Ishikawa (cell line): ENCODE data around the gene CELF2.

ENCODE experiments used
- CEBPB ChIP-seq: IDR thresholded peaks from 2 replicates; pipeline ENCODE4 v1.6.1; 2012
- CREB1 ChIP-seq: IDR thresholded peaks from 2 replicates; pipeline ENCODE4 v1.6.1; 2012; ENCODE audit warnings: low read depth
- EGR1 ChIP-seq: IDR thresholded peaks from 2 replicates; pipeline ENCODE4 v1.6.1; 2012
- EP300 ChIP-seq: IDR thresholded peaks from 2 replicates; pipeline ENCODE4 v1.6.1; 2012; ENCODE audit warnings: borderline replicate concordance
- FOXM1 ChIP-seq: IDR thresholded peaks from 2 replicates; pipeline ENCODE4 v1.6.1; 2012; ENCODE audit warnings: low read depth, borderline replicate concordance
- NFIC ChIP-seq: IDR thresholded peaks from 2 replicates; pipeline ENCODE4 v1.6.1; 2012
- RAD21 ChIP-seq: IDR thresholded peaks from 2 replicates; pipeline ENCODE4 v1.6.1; 2012; ENCODE audit warnings: low read depth
- TAF1 ChIP-seq: IDR thresholded peaks from 2 replicates; pipeline ENCODE4 v1.6.1; 2012; ENCODE audit warnings: low read depth, mild to moderate bottlenecking
- TCF12 ChIP-seq: IDR thresholded peaks from 2 replicates; pipeline ENCODE4 v1.6.1; 2012; ENCODE audit warnings: low read depth
- TEAD4 ChIP-seq: IDR thresholded peaks from 2 replicates; pipeline ENCODE4 v1.6.1; 2012
- YY1 ChIP-seq: IDR thresholded peaks from 2 replicates; pipeline ENCODE4 v1.6.1; 2012; ENCODE audit warnings: low read depth
- ZBTB7A ChIP-seq: IDR thresholded peaks from 2 replicates; pipeline ENCODE4 v1.6.1; 2012; ENCODE audit warnings: low read depth
- TF ChIP-seq, protein P1 (sequence below): IDR thresholded peaks from 2 replicates; pipeline ENCODE4 v1.6.1; 2012
- TF ChIP-seq, protein P2 (sequence below): IDR thresholded peaks from 2 replicates; pipeline ENCODE4 v1.6.1; 2012
- TF ChIP-seq, protein P3 (sequence below): IDR thresholded peaks from 2 replicates; pipeline ENCODE4 v1.6.1; 2012; ENCODE audit warnings: low read depth, mild to moderate bottlenecking

CELF2 gene

DNA sequence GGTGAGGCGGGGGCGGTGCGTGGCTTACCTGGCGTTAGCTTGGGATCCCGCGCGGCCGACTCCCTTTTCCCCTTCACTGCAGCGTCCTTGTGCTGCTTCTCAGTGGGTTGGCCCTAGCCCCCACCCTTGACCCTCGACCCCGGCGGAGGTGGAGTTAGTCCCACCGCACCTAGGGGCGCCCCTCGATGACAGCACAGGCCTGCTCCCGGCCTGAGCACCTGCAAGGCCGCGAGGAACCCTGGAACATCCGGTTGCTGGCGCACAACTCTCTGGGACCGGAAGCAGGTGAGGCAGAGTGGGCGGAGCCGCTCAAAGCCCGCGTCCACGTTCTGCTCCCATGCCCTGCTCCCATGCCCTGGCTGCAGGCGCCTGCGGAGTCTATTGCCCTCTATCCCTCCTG, 326.9 kb downstream of the CELF2 start:
- TF ChIP-seq TEAD4: no peak
- TF ChIP-seq NFIC: no peak
- TF ChIP-seq CEBPB: no peak
- no peak for TF ChIP-seq CREB1
- TF ChIP-seq RAD21: no peak
- TF ChIP-seq FOXM1: no peak
- no peak for TF ChIP-seq TCF12
- TF ChIP-seq, protein P1, sequence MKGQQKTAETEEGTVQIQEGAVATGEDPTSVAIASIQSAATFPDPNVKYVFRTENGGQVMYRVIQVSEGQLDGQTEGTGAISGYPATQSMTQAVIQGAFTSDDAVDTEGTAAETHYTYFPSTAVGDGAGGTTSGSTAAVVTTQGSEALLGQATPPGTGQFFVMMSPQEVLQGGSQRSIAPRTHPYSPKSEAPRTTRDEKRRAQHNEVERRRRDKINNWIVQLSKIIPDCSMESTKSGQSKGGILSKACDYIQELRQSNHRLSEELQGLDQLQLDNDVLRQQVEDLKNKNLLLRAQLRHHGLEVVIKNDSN: no peak
- TF ChIP-seq YY1: no peak

DNA sequence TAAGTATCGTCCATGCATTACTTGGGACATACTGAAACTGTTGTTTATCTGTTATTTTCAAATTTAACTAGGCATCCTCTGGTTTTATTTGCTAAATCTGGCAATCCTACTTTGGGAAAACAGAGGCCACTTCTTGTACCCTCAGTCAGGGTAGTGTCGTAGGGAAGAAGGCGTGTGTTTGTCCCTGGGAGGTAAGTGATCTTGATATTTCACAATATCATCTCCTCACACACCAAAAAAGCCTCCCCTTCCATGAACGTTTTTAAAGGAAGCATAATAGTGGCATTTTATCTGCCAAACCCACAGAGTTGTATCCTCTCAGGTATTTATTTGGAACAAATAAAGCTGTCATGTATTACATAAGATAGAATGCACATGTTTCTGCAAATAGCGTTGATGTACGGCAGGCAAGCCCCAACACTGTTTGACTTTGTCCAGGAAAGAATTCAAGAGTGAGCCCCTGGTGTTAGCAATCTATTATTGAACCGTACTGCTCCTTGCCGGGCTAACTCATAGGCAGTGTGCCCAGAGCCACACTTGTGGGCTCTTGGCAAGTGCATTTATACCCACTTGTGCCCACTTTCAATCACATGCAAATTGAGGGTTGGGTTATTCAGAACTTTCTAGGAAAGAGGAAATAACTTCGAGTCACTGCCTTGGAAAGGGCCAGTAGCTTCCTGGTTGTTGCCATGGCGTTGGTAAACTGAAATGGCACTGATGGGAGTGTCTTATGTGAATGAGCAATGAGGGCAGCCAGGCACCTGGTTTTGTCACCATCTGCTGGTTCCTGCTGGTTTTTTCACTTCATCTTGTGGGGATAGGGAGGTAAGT, 327.8 kb downstream of the CELF2 start:
- TF ChIP-seq FOXM1: no peak
- TF ChIP-seq RAD21: peak; percentile 14; the same call in 1 of the 2 replicates
- no peak for TF ChIP-seq EGR1
- no peak for TF ChIP-seq TAF1

DNA sequence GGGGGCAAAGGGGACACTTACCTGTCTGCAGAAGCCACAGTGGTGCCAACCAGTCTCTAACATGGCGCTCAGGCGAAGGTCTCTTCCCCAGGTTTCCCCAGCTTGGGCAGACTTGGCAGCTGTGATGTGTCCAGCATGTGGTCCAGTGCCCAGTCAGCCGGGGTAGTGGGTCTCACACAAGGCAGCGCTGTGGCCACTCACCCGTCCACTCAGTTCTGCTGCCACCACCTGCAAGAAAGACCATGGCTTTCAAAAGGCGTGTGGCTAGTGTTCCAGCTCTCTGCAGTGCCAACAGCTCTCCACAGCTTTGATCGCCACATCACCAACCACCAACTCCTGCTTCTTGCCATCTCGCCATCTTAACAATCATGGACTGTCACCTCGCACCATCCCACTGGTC, 334.1 kb downstream of the CELF2 start:
- TF ChIP-seq NFIC (no peak), TCF12 (no peak), EGR1 (no peak), FOXM1 (no peak), EP300 (no peak), CREB1 (no peak), TEAD4 (no peak), RAD21 (no peak), CEBPB (no peak), TAF1 (no peak), ZBTB7A (no peak)
- TF ChIP-seq, protein P2, sequence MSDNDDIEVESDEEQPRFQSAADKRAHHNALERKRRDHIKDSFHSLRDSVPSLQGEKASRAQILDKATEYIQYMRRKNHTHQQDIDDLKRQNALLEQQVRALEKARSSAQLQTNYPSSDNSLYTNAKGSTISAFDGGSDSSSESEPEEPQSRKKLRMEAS: no peak
- TF ChIP-seq, protein P3, sequence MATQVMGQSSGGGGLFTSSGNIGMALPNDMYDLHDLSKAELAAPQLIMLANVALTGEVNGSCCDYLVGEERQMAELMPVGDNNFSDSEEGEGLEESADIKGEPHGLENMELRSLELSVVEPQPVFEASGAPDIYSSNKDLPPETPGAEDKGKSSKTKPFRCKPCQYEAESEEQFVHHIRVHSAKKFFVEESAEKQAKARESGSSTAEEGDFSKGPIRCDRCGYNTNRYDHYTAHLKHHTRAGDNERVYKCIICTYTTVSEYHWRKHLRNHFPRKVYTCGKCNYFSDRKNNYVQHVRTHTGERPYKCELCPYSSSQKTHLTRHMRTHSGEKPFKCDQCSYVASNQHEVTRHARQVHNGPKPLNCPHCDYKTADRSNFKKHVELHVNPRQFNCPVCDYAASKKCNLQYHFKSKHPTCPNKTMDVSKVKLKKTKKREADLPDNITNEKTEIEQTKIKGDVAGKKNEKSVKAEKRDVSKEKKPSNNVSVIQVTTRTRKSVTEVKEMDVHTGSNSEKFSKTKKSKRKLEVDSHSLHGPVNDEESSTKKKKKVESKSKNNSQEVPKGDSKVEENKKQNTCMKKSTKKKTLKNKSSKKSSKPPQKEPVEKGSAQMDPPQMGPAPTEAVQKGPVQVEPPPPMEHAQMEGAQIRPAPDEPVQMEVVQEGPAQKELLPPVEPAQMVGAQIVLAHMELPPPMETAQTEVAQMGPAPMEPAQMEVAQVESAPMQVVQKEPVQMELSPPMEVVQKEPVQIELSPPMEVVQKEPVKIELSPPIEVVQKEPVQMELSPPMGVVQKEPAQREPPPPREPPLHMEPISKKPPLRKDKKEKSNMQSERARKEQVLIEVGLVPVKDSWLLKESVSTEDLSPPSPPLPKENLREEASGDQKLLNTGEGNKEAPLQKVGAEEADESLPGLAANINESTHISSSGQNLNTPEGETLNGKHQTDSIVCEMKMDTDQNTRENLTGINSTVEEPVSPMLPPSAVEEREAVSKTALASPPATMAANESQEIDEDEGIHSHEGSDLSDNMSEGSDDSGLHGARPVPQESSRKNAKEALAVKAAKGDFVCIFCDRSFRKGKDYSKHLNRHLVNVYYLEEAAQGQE: no peak
- TF ChIP-seq, protein P1: no peak

DNA sequence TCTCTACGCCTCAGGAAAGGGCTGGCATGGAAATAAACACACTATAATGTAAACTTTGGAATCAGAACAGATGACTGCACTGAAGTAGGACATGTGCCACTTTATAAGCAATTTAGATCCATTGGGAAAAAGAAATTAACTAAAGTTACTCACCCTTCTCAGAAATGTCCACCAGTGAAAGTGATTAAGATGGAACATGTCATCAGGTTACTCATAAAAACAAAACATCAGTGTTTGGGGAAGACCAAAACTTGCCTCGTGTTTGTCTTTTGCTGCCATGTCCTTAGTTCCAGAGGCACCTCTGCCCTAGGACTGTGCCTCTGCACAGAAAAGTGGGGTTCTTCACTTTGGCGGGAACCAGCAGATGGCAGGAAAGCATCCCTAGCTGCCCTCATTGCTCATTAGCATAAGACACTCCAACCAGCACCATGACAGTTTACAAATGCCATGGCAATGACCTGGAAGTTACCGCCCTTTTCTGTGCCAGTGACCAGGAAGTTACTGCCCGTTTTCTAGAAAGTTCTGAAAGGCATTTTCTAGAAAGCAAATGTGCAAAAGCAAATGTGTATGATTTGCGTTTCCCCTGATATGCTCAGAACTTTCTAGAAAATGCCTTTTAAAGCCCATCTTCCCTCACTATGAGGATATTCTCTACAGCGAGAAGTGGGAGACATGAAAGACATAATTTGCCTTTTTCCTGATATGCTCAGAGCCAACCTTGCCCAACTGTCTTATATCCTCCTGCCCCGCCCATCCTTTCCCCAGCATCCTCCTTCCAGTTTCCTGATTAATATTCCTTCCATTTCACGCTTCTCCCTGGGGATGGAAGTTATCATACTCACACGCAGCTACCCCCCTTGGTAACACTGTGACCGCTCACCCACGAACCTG, 335.6 kb downstream of the CELF2 start:
- TF ChIP-seq TAF1: no peak
- TF ChIP-seq YY1: no peak
- no peak for TF ChIP-seq TEAD4
- no peak for TF ChIP-seq ZBTB7A
- no peak for TF ChIP-seq EP300
- TF ChIP-seq, protein P2: no peak
- TF ChIP-seq NFIC: no peak
- TF ChIP-seq, protein P3: no peak
- TF ChIP-seq EGR1: no peak
- TF ChIP-seq TCF12: no peak
- TF ChIP-seq, protein P1: no peak
- TF ChIP-seq FOXM1: no peak

DNA sequence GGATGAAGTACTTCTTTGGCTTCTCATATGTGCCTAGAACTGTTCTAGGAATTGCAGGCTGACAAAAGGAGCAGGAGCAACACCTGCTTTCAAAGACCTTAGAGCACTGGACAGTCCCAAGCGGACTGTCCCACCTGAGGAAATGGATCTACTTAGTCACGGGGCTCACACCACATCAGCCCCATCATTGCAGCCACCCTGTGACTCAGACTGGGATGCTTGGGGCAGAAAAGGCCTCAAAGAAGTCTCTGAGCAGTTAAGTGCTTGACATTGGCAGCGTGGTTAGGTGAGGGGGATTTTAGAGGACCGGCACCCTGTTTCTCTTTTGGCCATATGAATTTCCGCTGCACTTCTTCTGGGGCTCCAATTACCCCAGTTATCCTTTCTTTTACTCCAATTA, 337.2 kb downstream of the CELF2 start:
- TF ChIP-seq TCF12 (no peak), RAD21 (no peak), EGR1 (no peak), ZBTB7A (no peak), TEAD4 (no peak), CEBPB (no peak), FOXM1 (no peak), EP300 (no peak), YY1 (no peak), TAF1 (no peak), CREB1 (no peak), NFIC (no peak)
- TF ChIP-seq, protein P3: no peak
- TF ChIP-seq, protein P1: no peak
- TF ChIP-seq, protein P2: no peak
